Endothelial cell (in vitro differentiated cells): ENCODE data around the gene TIMP3. TPM values are rescaled to one million over a fixed set of nuclear protein-coding genes. Genes with fewer than 3 reads are reported as not detected.
"Not testable (repeated sequence)": the region's sequence is repeated elsewhere in the genome, so short reads cannot be mapped to it uniquely, and the experiment has no call there.

ENCODE experiments used
- DNase-seq: peaks from one replicate; pipeline ENCODE4 v3.0.0; 2021; ENCODE audit warnings: low spot score
- H3K27ac Mint-ChIP-seq: one replicate; pipeline ENCODE4 v1.8.0; 2021; ENCODE audit warnings: mixed read lengths, inconsistent platforms; ENCODE audit not compliant: unreplicated experiment
- H3K27me3 Mint-ChIP-seq: one replicate; pipeline ENCODE4 v1.8.0; 2021; ENCODE audit warnings: mild to moderate bottlenecking, moderate library complexity, mixed read lengths, inconsistent platforms; ENCODE audit not compliant: unreplicated experiment
- H3K36me3 Mint-ChIP-seq: one replicate; pipeline ENCODE4 v1.8.0; 2021; ENCODE audit warnings: mild to moderate bottlenecking, low read depth, mixed read lengths, inconsistent platforms; ENCODE audit not compliant: unreplicated experiment
- H3K4me1 Mint-ChIP-seq: one replicate; pipeline ENCODE4 v1.8.0; 2021; ENCODE audit warnings: mild to moderate bottlenecking, mixed read lengths, inconsistent platforms; ENCODE audit not compliant: unreplicated experiment
- H3K4me3 Mint-ChIP-seq: one replicate; pipeline ENCODE4 v1.8.0; 2021; ENCODE audit warnings: mild to moderate bottlenecking, mixed read lengths, inconsistent platforms; ENCODE audit not compliant: unreplicated experiment
- H3K9me3 Mint-ChIP-seq: one replicate; pipeline ENCODE4 v1.8.0; 2021; ENCODE audit warnings: mixed read lengths, inconsistent platforms; ENCODE audit not compliant: unreplicated experiment
- CTCF ChIP-seq: fragments of 200-600 bp; sonication (generic); IDR thresholded peaks from one replicate; pipeline ENCODE4 v1.5.0; 2021; ENCODE audit warnings: antibody characterized with exemption; ENCODE audit not compliant: unreplicated experiment
- total RNA-seq: library from RNA; stranded (reverse); fragmentation: NEBNext Ultra II Directional; extraction: Animal tissue kit (Norgen Biotek cat#: 25700); gene quantifications from one replicate; pipeline ENCODE4 v1.2.1, GENCODE V29; 2021; ENCODE audit not compliant: unreplicated experiment

The TIMP3 gene
- total RNA-seq, 1 donor from 2014 or later: 73.5 TPM

DNA sequence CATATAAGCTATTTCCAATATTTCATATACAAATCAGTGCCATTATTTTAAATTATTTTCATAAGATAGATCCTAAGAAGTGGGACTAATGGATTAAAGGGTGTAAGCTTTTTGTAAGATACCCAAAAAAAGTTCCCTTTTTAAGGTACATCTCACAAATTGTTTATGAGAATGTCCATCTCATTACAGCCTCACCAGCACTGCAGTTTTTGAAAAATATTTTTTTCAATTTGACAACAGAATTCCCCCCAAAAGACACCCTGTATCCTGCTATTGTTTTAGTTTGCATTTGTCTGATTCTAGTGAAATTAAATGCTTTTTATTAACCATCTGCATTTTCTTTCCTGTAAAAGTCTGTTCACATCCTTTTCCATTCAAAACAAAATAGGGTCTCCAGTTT lies 69.0 kb downstream of the TIMP3 start:
- H3K4me3 Mint-ChIP-seq: no peak overlapping the region
- H3K27me3 Mint-ChIP-seq: peaks cover 3% of the 10 kb centered on the region
- DNase-seq: no peak
- H3K9me3 Mint-ChIP-seq: no peaks in the 10 kb centered on the region
- H3K4me1 Mint-ChIP-seq: peaks cover 33% of the 10 kb centered on the region
- no peak overlapping the region for H3K27ac Mint-ChIP-seq
- no peak for TF ChIP-seq CTCF
- H3K36me3 Mint-ChIP-seq: no peaks in the 10 kb centered on the region

DNA sequence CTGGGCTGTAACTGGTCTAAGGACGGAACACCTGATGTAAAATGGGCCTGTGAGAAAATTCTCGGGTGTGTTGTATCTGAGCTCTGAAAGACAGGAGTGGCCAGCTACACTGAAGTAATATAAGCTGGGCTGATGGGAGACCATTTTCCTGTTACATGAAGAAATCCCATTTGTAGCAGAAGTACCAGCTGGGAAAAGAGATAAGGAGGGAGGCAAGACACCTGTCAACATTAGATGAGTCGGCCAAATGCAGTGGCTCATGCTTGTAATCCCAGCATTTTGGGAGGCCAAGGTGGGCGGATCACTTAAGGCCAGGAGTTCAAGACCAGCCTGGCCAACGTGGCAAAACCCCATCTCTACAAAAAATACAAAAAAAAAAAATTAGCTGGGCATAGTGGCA lies 72.1 kb downstream of the TIMP3 start:
- not testable (repeated sequence) for H3K9me3 Mint-ChIP-seq, H3K27me3 Mint-ChIP-seq, H3K36me3 Mint-ChIP-seq, DNase-seq, H3K4me3 Mint-ChIP-seq
- Mint-ChIP-seq H3K4me1 (peaks cover 53% of the 10 kb centered on the region), H3K27ac (peak overlapping the region; percentile 24)

GRCh38 chr22:32874385-32874784 lies 72.9 kb downstream of the TIMP3 start:
- DNase-seq: no peak
- Mint-ChIP-seq H3K9me3 (no peaks in the 10 kb centered on the region), H3K4me1 (peaks cover 53% of the 10 kb centered on the region), H3K36me3 (peaks cover 9% of the 10 kb centered on the region), H3K27me3 (peaks cover 7% of the 10 kb centered on the region), H3K4me3 (no peak overlapping the region), H3K27ac (peak overlapping the region; percentile 88)
- no peak for TF ChIP-seq CTCF

- no peak for TF ChIP-seq CTCF
- no peak overlapping the region for H3K4me3 Mint-ChIP-seq
- no peaks in the 10 kb centered on the region for H3K9me3 Mint-ChIP-seq
- no peak for DNase-seq
- H3K36me3 Mint-ChIP-seq: peaks cover 9% of the 10 kb centered on the region
- peak overlapping the region; percentile 88 for H3K27ac Mint-ChIP-seq
- H3K4me1 Mint-ChIP-seq: peaks cover 58% of the 10 kb centered on the region
- H3K27me3 Mint-ChIP-seq: peaks cover 10% of the 10 kb centered on the region
These were observed 73.5 kb downstream of the TIMP3 start for GRCh38 chr22:32874976-32875375.

- Mint-ChIP-seq H3K9me3 (no peaks in the 10 kb centered on the region), H3K36me3 (peaks cover 9% of the 10 kb centered on the region), H3K4me3 (no peak overlapping the region), H3K4me1 (peaks cover 62% of the 10 kb centered on the region), H3K27me3 (peaks cover 11% of the 10 kb centered on the region), H3K27ac (peak overlapping the region; percentile 91)
- DNase-seq: no peak
- TF ChIP-seq CTCF: no peak
These were observed 75.0 kb downstream of the TIMP3 start for GRCh38 chr22:32876516-32876915.

- no peak for DNase-seq
- Mint-ChIP-seq H3K4me1 (peaks cover 61% of the 10 kb centered on the region), H3K27ac (no peak overlapping the region), H3K36me3 (peaks cover 9% of the 10 kb centered on the region), H3K4me3 (no peak overlapping the region), H3K9me3 (no peaks in the 10 kb centered on the region), H3K27me3 (peaks cover 11% of the 10 kb centered on the region)
- TF ChIP-seq CTCF: no peak
These were observed 75.7 kb downstream of the TIMP3 start for GRCh38 chr22:32877196-32877595.
